HG03558 (cell line): Measurements from ENCODE around the gene CSNK2A1.
"Not testable (repeated sequence)": the region's sequence is repeated elsewhere in the genome, so short reads cannot be mapped to it uniquely, and the experiment has no call there.

ENCODE experiments used
- ATAC-seq: cut with Tn5 transposase; IDR thresholded peaks from one replicate; pipeline ENCODE4 v1.9.1; 2021; ENCODE audit warnings: moderate number of reproducible peaks; ENCODE audit not compliant: unreplicated experiment; ENCODE audit errors: extremely low read depth

CSNK2A1 gene

DNA sequence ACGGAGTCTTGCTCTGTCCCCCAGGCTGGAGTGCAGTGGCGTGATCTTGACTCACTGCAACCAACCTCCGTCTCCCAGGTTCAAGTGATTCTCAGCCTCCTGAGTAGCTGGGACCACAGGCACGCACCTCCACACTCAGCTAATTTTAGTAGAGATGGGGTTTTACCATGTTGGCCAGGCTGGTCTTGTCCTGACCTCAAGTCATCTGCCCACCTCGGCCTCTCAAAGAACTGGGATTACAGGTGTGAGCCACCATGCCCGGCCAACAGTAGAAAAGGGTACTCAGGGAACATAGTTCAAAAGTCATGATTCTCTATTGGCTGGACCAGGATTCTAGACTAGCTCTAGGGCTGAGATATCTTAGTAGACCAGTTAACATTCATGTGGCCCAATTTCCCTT is 5.6 kb downstream of the CSNK2A1 start:
- no peak for ATAC-seq

DNA sequence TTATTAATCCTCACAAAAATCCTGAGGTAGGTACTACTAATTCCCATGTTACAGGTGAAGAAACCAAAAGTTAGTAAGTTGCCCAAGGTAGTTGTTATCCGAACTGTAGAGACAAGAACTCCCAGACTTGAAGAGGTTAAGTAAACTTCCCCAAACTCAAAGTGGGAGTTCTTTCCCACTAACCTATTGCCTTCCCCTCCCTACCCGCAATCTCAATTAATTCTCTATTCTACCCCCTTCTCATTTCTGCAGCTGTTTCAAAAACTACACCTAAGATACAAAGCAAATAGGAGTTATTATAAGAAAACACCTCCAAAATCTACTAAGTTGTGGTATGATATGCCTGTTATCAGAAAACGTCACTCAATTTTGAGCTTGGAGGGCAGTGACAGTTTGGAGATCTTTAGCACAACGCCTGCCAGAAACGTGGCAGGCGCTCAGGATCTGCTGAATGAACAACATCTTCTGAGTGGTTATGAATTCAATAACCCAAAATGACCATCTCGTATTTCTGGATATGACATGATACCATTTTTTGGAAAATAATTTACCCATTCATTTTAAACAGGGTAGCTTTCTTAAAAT is 7.1 kb downstream of the CSNK2A1 start:
- no peak for ATAC-seq

DNA sequence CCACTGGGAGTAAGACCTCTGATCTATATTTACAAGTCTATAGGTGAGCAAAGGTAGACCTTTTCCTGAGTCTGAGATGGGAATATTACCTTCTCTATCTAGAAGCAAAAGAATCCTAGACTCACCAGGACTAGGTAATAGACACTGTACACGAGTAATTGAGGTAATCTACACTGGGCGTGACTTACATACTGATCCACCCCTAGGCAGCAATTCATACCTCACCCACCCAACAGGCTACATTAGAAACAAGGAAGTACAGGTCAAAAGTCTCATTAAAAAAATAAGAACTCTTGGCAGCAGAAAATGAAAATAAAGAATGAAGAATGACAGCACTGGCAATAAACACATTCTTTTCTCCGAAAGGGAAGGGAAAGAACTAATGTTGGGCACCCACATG is 7.6 kb downstream of the CSNK2A1 start:
- ATAC-seq: no peak

GRCh38 chr20:533526-533925 is 10.1 kb downstream of the CSNK2A1 start:
- no peak for ATAC-seq

GRCh38 chr20:532530-532929 is 11.1 kb downstream of the CSNK2A1 start:
- ATAC-seq: no peak

GRCh38 chr20:531608-532007 is 12.0 kb downstream of the CSNK2A1 start:
- ATAC-seq: no peak

DNA sequence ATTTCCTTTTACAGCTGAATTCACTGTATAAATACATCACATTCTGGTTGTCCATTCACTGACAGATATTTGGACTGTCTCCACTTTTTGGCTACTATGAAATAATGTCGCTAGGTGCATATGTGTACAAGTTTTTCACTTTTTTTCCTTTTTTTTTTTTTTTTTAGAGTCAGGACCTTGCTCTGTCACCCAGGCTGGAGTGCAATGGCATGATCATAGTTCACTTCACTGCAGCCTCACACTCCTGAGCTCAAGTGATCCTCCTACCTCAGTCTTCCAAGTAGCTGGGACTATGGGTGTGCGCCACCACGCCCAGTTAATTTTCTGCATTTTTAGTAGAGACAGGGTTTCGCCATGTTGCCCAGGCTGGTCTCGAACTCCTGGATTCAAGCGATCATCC is 13.3 kb downstream of the CSNK2A1 start:
- no peak for ATAC-seq

GRCh38 chr20:528923-529604 is 14.5 kb downstream of the CSNK2A1 start:
- no peak for ATAC-seq

DNA sequence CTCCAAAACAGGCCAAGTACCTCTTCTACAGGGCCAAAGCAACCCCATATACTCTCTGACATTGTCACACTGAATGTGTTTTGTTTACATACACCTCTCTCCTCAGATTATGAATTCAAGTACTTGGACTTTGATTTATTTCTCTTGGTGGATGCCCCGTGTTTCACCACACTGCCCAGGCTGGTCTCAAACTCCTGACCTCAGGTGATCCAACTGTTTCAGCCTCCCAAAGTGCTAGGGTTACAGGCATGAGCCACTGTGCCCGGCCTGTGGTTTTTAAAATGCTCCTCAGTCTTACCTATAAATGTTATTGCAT is 16.1 kb downstream of the CSNK2A1 start:
- ATAC-seq: no peak

GRCh38 chr20:521860-522259 is 21.7 kb downstream of the CSNK2A1 start:
- no peak for ATAC-seq

DNA sequence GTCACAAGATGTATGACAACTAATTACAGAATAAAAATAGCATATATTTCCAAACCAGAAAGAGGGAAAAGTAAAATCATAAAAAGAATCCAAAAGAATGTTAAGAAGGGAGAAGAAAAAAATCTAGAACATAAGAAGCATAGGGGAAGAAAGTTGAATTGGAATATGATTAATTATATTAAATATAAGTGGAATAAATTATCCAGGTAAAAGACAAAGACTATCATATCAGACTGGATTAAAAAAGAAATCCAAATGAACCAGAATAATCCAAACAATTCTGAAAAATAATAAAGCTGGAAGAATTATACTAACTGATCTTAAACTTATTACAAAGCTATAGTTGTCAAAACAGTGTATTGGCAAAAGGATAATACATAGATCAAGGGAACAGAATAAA is 23.6 kb downstream of the CSNK2A1 start:
- ATAC-seq: no peak

DNA sequence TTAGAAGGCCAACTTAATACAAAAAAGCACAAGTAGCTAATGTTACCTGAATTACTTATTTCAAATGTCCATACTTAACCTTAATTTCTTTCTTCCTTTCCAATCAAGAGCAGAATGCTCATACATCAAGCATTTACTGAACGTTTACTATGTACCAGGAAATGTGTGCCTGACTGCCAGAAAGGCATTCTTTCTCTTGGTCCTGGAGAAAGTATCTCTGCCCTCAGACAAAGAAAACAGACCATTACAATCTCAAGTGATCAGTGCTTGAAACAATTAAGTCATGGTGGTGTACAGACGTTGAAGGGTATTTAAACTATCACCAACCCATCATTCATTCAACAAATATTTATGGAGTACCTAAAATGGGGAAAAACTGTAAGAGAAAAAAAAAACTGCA is 26.4 kb downstream of the CSNK2A1 start:
- no peak for ATAC-seq

DNA sequence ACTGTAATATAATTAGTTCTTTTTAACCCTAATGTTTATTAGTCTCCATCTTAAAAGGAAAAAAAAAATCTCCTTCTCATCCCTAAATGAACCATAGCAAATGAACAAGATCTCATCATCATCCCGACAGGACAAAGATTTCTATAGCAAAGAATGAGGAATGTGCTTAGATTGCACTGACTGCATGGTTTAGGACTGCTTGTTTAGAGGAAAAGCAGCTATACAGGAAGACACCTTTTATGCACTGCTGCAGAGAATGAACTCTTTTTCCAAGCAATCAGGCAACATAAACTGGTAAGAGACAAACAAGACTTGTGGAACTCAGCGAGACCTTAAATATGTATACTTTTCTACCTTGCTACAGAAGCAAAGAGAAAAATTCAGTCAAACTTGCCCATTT is 26.8 kb downstream of the CSNK2A1 start:
- ATAC-seq: no peak

- no peak for ATAC-seq
Observed at GRCh38 chr20:515696-516095, 27.9 kb downstream of the CSNK2A1 start.

GRCh38 chr20:513429-513828 is 30.2 kb downstream of the CSNK2A1 start:
- no peak for ATAC-seq

DNA sequence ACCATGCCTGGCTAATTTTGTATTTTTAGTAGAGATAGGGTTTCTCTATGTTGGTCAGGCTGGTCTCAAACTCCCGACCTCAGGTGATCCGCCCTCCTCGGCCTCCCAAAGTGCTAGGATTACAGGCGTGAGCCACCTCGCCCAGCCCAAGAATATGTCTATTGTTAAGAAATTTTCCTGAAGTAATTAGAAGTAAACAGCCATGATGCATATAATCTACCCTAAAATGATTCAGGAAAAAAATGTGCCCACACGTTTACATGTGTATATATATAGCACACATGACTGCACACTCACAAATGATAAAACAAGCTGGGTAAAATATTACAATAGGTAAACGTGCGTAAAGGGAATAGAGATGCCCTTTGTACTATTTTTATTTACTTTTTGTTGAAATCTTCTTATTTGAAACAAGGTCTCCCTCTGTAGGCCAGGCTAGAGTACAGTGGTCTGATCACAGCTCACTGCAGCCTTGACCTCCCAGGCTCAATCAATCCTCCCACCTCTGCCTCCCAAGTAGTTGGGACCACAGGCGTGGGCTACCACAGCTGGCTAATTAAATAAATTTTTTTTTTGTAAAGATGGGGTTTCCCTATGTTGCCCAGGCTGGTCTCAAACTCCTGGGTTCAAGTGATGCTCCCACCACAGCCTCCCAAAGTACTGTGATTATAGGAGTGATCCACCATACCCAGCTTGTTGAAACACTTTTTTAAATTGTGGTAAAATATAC is 33.1 kb downstream of the CSNK2A1 start:
- not testable (repeated sequence) for ATAC-seq

DNA sequence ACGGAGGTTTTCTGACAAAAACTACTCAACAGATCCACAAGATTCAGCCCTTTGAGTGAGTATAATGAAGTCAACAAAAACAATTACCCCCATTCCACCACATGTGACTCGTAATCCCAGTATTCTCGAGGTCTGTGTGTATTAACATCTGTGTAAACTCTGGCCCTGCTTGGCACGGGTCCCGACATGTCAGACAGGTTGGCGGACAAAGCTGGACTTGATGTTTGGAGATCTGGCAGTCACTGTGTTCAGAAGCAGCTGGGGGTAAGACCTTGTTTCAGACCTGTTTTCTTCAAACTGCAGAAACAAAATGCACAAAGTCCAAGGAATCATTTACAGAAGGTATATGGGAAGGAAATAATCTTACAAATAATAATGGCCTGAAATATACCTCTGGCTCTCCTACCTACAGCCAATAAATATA is 35.2 kb downstream of the CSNK2A1 start:
- ATAC-seq: not testable (repeated sequence)

DNA sequence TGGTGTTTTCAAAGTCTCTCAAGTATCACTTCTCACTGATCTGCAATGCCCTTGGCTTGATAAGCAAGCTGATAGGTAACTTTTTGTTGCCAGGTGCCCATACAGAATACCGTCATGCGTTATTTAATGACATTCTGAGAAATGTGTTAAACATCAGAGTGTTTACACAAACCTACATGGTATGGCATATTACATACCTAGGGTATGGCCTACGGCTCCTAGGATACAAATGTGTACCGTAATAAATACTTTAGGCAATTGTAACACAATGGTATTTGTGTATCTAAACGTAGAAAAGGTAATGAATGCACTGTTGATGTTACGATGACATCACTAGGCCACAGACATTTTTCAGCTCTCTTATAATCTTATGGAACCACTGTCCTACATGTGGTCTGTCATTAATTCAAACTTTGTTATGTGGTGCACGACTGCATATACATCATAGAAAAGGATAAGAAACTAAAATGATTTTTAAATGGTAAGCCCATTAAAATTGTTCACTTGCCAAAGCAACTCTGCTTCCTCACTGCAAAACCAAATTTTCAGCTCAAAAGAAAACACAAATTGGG is 35.7 kb downstream of the CSNK2A1 start:
- ATAC-seq: no peak

DNA sequence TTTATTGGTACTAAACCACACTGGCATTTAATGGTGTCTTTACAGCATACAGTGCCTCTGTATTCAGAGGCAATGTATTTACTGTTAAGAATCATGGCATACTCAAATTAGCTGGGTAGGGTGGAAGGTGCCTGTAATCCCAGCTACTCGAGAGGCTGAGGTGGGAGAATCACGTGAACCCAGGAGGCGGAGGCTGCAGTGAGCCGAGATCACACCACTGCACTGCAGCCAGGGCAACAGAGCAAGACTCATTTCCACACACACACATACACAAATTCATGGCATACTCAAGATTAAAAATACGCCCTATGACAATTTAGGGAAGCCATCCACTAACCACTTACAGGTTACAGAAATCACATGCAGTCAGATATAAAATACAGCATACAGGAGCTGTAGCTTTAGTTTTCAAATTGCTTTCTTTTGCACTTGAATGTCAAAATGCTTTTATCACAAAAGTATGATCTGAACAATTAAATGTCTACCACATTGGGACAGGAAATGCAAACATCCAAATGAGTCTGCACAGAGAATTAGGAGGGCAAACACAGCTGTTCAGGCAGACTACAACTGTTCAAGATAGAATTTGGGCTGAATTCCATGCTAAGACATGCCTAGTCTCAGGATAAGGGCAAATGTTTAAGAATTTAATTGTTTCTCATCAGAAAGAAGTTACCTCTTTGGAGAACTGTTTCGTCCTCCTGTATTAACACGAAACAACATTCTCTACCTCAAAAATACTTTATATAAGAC is 36.4 kb downstream of the CSNK2A1 start:
- no peak for ATAC-seq

DNA sequence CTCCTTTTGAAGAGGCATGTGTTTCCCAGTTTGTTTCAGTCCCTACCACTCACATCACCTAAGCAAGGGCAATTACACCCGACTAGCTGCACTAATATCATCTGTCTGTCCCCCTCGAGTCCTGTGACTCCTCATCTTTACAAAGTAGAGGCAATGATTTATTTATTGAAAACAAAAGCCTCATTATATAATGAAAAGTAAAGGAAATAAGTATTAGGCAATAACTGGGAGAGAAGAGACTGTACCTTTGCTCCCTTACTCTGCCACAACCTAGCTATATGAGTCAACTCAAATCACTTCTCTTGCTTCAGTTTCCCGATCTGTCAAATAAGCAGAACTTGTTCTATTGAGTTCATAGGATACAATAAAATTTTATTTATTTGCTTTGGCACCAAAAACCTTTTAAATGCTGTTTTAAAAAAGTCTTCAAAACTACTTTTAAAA is 38.9 kb downstream of the CSNK2A1 start:
- no peak for ATAC-seq
